ENCODE data around the gene DLG4.

Gene DLG4

GRCh38 chr17:7175330-7175733, 44.3 kb downstream of the DLG4 start:
- ATAC-seq, result no peak

GRCh38 chr17:7174603-7175326, 44.9 kb downstream of the DLG4 start:
- no peak for ATAC-seq
- TF ChIP-seq ZFP3 (CRISPR knock-in tag; IDR thresholded peaks at IDR 0.05) (no peak), ZNF8 (CRISPR knock-in tag; IDR thresholded peaks at IDR 0.05) (no peak), TOX (CRISPR knock-in tag; IDR thresholded peaks at IDR 0.05; ENCODE audit: borderline replicate concordance) (no peak), CSRNP3 (CRISPR knock-in tag; IDR thresholded peaks at IDR 0.05) (no peak), ZNF565 (CRISPR knock-in tag; conservative IDR thresholded peaks at IDR 0.05; ENCODE audit: low read depth) (no peak), TCF4 (CRISPR knock-in tag; IDR thresholded peaks at IDR 0.05; ENCODE audit: borderline replicate concordance) (no peak), ZFP30 (CRISPR knock-in tag; IDR thresholded peaks at IDR 0.05) (no peak), GLIS3 (CRISPR knock-in tag; IDR thresholded peaks at IDR 0.05) (no peak), ARNTL (CRISPR knock-in tag; IDR thresholded peaks at IDR 0.05; ENCODE audit: borderline replicate concordance, low read depth) (no peak), TSHZ2 (CRISPR knock-in tag; IDR thresholded peaks at IDR 0.05) (no peak)

More at GRCh38 chr17:7175330-7175733, 44.3 kb downstream of the DLG4 start:
- TF ChIP-seq PPARA (CRISPR knock-in tag; IDR thresholded peaks at IDR 0.05; ENCODE audit: borderline replicate concordance) (no peak), PATZ1 (CRISPR knock-in tag; IDR thresholded peaks at IDR 0.05; ENCODE audit: borderline replicate concordance) (no peak), CSRNP3 (CRISPR knock-in tag; IDR thresholded peaks at IDR 0.05) (no peak), BACH2 (CRISPR knock-in tag; IDR thresholded peaks at IDR 0.05; ENCODE audit: borderline replicate concordance) (no peak), ZNF8 (CRISPR knock-in tag; IDR thresholded peaks at IDR 0.05) (no peak), TOX (CRISPR knock-in tag; IDR thresholded peaks at IDR 0.05; ENCODE audit: borderline replicate concordance) (no peak), TCF4 (CRISPR knock-in tag; IDR thresholded peaks at IDR 0.05; ENCODE audit: borderline replicate concordance) (no peak), ZFP3 (CRISPR knock-in tag; IDR thresholded peaks at IDR 0.05) (no peak), ZC3H10 (CRISPR knock-in tag; IDR thresholded peaks at IDR 0.05) (no peak), CSDC2 (CRISPR knock-in tag; IDR thresholded peaks at IDR 0.05) (no peak), ESRRG (CRISPR knock-in tag; IDR thresholded peaks at IDR 0.05) (no peak), ZNF70 (CRISPR knock-in tag; IDR thresholded peaks at IDR 0.05) (no peak), SNAI2 (CRISPR knock-in tag; IDR thresholded peaks at IDR 0.05) (no peak), ISL1 (CRISPR knock-in tag; IDR thresholded peaks at IDR 0.05) (no peak), ARNTL (CRISPR knock-in tag; IDR thresholded peaks at IDR 0.05; ENCODE audit: borderline replicate concordance, low read depth) (no peak), CREB5 (CRISPR knock-in tag; IDR thresholded peaks at IDR 0.05; ENCODE audit: low read depth) (no peak), RARB (CRISPR knock-in tag; IDR thresholded peaks at IDR 0.05) (no peak), ZFP30 (CRISPR knock-in tag; IDR thresholded peaks at IDR 0.05) (no peak), ZNF565 (CRISPR knock-in tag; conservative IDR thresholded peaks at IDR 0.05; ENCODE audit: low read depth) (no peak), GLIS3 (CRISPR knock-in tag; IDR thresholded peaks at IDR 0.05) (no peak)
